GM12878 (cell line): ENCODE measurements around the gene RPS6KA5. TPM values are rescaled to one million over a fixed set of nuclear protein-coding genes. Genes with fewer than 3 reads are reported as not detected.

Experiments
- BMI1 ChIP-seq: fragments of 450-650 bp; IDR thresholded peaks from 2 replicates; pipeline ENCODE4 v1.6.1; 2016; ENCODE audit warnings: mild to moderate bottlenecking, moderate library complexity, borderline replicate concordance
- CBX5 ChIP-seq: sonication (generic); IDR thresholded peaks from 2 replicates; pipeline ENCODE4 v1.6.1; 2016; ENCODE audit warnings: low read depth, moderate library complexity, mild to moderate bottlenecking, inconsistent platforms
- KDM1A ChIP-seq: fragments of 200-600 bp; sonication (generic); IDR thresholded peaks from 2 replicates; pipeline ENCODE4 v1.6.1; 2016; ENCODE audit warnings: borderline replicate concordance
- RELA ChIP-seq: fragments of 450-650 bp; IDR thresholded peaks from 2 replicates; pipeline ENCODE4 v1.8.0; 2014; ENCODE audit warnings: borderline replicate concordance; ENCODE audit not compliant: partially characterized antibody
- polyA plus RNA-seq, 11 experiments: library from polyadenylated mRNA; depleted of rRNA in 4 of 11; unstranded in 6 of 11; stranded (reverse) in 5 of 11; fragments of >200 nt; fragmentation: Nextera tagmentation in 4 of 11; fragmentation: Illumina TruSeq in 1 of 11; extraction: Ambion mirVana in 4 of 11; extraction: Trizol in 1 of 11; gene quantifications; 1 replicate in 1 of 11; 2 replicates in 10 of 11; pipeline versions ENCODE4 v1.2.1 to v1.2.3, GENCODE V29; 2011 to 2016; ENCODE audit warnings: inconsistent platforms in 2 of 11, missing spikeins in 2 of 11, low read depth in 1 of 11
- total RNA-seq, 4 experiments: library from RNA; depleted of rRNA in 3 of 4; stranded (reverse); fragments of >200 nt in 3 of 4; fragmentation: Illumina TruSeq in 1 of 4; extraction: Trizol in 1 of 4; gene quantifications; 2 replicates each; pipeline versions ENCODE4 v1.2.1 to v1.2.3, GENCODE V29; 2013 to 2021
- TF ChIP-seq, protein P1 (sequence below): fragments of 450-650 bp; IDR thresholded peaks from 2 replicates; pipeline ENCODE4 v1.6.1; 2017; ENCODE audit warnings: mild to moderate bottlenecking, low read depth, inconsistent platforms; ENCODE audit not compliant: poor library complexity, severe bottlenecking
- TF ChIP-seq, protein P2 (sequence below): fragments of 150-350 bp; IDR thresholded peaks from 2 replicates; pipeline ENCODE4 v1.6.1; 2016; ENCODE audit warnings: low read depth, low read length
- TF ChIP-seq, protein P3 (sequence below): fragments of 450-650 bp; IDR thresholded peaks from 2 replicates; pipeline ENCODE4 v1.6.1; 2017; ENCODE audit warnings: antibody characterized with exemption, mild to moderate bottlenecking, moderate library complexity

RPS6KA5 gene
- total and polyA plus RNA-seq, 10 of the 15 experiments (the other 5 are each of a cell fraction or from before 2014, with no cell fraction given) = 1.4 to 7.0 (median 3.7) TPM

DNA sequence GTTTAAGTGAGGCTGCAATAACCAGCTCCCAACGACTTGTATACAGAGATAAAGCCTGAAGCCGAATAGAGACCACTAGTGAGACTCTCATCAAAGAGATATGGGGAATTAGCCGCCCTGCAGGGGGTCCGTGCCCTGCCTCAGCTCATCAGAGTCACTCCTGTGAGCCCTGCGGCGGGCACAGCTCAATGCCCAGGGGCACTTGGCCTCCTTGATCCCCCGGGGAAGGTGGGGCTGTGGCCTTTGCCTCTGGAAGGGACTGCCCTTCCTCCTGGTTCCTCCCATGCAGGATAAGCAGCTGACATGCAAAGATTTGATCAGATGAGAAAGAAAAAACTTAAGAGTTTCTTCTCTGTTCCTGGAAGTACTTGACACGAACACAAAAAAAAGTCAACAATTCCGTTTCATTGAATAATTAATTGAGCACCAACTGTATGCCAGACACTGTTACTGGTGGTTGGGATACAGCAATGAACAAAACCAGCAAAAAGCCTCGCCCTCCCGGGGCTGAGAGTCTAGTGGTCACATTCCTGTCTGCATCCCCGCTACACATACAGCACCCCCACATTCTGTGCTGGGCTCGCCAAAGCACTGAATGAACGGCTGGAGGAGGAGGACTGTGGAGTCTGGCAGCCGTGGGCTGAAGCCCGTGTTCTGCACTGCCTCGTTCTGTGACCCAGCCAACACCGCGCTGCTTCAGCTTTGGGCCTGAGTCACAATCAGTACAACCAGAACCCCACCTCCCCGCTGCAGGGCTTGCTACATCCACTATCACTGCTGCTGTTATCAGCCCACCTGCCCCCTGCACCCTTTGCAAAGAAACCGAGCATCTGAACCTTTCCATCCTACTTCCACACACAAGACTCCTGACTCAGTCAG is 254.5 kb downstream of the RPS6KA5 start (continued):
- TF ChIP-seq, protein P1, sequence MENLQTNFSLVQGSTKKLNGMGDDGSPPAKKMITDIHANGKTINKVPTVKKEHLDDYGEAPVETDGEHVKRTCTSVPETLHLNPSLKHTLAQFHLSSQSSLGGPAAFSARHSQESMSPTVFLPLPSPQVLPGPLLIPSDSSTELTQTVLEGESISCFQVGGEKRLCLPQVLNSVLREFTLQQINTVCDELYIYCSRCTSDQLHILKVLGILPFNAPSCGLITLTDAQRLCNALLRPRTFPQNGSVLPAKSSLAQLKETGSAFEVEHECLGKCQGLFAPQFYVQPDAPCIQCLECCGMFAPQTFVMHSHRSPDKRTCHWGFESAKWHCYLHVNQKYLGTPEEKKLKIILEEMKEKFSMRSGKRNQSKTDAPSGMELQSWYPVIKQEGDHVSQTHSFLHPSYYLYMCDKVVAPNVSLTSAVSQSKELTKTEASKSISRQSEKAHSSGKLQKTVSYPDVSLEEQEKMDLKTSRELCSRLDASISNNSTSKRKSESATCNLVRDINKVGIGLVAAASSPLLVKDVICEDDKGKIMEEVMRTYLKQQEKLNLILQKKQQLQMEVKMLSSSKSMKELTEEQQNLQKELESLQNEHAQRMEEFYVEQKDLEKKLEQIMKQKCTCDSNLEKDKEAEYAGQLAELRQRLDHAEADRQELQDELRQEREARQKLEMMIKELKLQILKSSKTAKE = no peak
- TF ChIP-seq, protein P2, sequence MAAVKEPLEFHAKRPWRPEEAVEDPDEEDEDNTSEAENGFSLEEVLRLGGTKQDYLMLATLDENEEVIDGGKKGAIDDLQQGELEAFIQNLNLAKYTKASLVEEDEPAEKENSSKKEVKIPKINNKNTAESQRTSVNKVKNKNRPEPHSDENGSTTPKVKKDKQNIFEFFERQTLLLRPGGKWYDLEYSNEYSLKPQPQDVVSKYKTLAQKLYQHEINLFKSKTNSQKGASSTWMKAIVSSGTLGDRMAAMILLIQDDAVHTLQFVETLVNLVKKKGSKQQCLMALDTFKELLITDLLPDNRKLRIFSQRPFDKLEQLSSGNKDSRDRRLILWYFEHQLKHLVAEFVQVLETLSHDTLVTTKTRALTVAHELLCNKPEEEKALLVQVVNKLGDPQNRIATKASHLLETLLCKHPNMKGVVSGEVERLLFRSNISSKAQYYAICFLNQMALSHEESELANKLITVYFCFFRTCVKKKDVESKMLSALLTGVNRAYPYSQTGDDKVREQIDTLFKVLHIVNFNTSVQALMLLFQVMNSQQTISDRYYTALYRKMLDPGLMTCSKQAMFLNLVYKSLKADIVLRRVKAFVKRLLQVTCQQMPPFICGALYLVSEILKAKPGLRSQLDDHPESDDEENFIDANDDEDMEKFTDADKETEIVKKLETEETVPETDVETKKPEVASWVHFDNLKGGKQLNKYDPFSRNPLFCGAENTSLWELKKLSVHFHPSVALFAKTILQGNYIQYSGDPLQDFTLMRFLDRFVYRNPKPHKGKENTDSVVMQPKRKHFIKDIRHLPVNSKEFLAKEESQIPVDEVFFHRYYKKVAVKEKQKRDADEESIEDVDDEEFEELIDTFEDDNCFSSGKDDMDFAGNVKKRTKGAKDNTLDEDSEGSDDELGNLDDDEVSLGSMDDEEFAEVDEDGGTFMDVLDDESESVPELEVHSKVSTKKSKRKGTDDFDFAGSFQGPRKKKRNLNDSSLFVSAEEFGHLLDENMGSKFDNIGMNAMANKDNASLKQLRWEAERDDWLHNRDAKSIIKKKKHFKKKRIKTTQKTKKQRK = no peak
- TF ChIP-seq KDM1A (no peak), CBX5 (no peak), RELA (no peak), BMI1 (no peak)
- TF ChIP-seq, protein P3, sequence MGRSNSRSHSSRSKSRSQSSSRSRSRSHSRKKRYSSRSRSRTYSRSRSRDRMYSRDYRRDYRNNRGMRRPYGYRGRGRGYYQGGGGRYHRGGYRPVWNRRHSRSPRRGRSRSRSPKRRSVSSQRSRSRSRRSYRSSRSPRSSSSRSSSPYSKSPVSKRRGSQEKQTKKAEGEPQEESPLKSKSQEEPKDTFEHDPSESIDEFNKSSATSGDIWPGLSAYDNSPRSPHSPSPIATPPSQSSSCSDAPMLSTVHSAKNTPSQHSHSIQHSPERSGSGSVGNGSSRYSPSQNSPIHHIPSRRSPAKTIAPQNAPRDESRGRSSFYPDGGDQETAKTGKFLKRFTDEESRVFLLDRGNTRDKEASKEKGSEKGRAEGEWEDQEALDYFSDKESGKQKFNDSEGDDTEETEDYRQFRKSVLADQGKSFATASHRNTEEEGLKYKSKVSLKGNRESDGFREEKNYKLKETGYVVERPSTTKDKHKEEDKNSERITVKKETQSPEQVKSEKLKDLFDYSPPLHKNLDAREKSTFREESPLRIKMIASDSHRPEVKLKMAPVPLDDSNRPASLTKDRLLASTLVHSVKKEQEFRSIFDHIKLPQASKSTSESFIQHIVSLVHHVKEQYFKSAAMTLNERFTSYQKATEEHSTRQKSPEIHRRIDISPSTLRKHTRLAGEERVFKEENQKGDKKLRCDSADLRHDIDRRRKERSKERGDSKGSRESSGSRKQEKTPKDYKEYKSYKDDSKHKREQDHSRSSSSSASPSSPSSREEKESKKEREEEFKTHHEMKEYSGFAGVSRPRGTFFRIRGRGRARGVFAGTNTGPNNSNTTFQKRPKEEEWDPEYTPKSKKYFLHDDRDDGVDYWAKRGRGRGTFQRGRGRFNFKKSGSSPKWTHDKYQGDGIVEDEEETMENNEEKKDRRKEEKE = no peak
